PFSK-1 (cell line): ENCODE measurements around the gene ATP6V0E2.

ENCODE experiments used
- FOXP2 ChIP-seq: optimal IDR thresholded peaks from 2 replicates; pipeline ENCODE3; 2011; ENCODE audit warnings: borderline replicate concordance, control low read depth, inconsistent platforms; ENCODE audit not compliant: insufficient read depth; ENCODE audit errors: extremely low read length, extremely low read depth
- POLR2AphosphoS5 ChIP-seq: IDR thresholded peaks from 2 replicates; pipeline ENCODE4 v1.6.1; 2012; ENCODE audit warnings: low read depth, mild to moderate bottlenecking, control low read depth, low read length, moderate library complexity
- REST ChIP-seq, 2 experiments: IDR thresholded peaks; 2 replicates each; pipeline versions ENCODE4 v1.6.1 to v1.8.0; 2011 to 2012; ENCODE audit warnings: low read depth in 2 of 2, low read length in 2 of 2, control low read depth in 1 of 2, inconsistent platforms in 1 of 2, mild to moderate bottlenecking in 1 of 2, moderate library complexity in 1 of 2; ENCODE audit not compliant: insufficient read depth in 1 of 2
- SIN3A ChIP-seq: IDR thresholded peaks from 2 replicates; pipeline ENCODE4 v1.6.1; 2012; ENCODE audit warnings: mild to moderate bottlenecking, low read length, moderate library complexity, borderline replicate concordance; ENCODE audit not compliant: insufficient read depth
- TAF1 ChIP-seq: IDR thresholded peaks from 2 replicates; pipeline ENCODE4 v1.6.1; 2012; ENCODE audit warnings: low read length, control low read depth, borderline replicate concordance; ENCODE audit not compliant: insufficient read depth

ATP6V0E2 gene

GRCh38 chr7:149870274-149870673, 3.5 kb upstream of the ATP6V0E2 start:
- no peak for TF ChIP-seq POLR2AphosphoS5
- TF ChIP-seq TAF1: no peak
- TF ChIP-seq REST (IDR thresholded peaks at IDR 0.05; ENCODE audit: insufficient read depth in 1 of 2, low read depth in 2 of 2, low read length in 2 of 2): no peak
- no peak for TF ChIP-seq FOXP2
- TF ChIP-seq SIN3A: no peak

- TF ChIP-seq SIN3A: no peak
These were observed 2.9 kb upstream of the ATP6V0E2 start for GRCh38 chr7:149870701-149871483.

GRCh38 chr7:149871576-149871975, 2.2 kb upstream of the ATP6V0E2 start:
- TF ChIP-seq REST (IDR thresholded peaks at IDR 0.05; ENCODE audit: insufficient read depth in 1 of 2, low read depth in 2 of 2, low read length in 2 of 2) (no peak), TAF1 (no peak), SIN3A (no peak), FOXP2 (no peak), POLR2AphosphoS5 (no peak)

GRCh38 chr7:149872419-149873073, 1.2 kb upstream of the ATP6V0E2 start:
- TF ChIP-seq SIN3A (no peak), REST (IDR thresholded peaks at IDR 0.05; ENCODE audit: insufficient read depth in 1 of 2, low read depth in 2 of 2, low read length in 2 of 2) (peak in 1 of 2 experiments; percentile 64; a peak in 2 of 4 replicates), POLR2AphosphoS5 (no peak; the same call in 1 of the 2 replicates)

- TF ChIP-seq FOXP2 (no peak), REST (IDR thresholded peaks at IDR 0.05; ENCODE audit: insufficient read depth in 1 of 2, low read depth in 2 of 2, low read length in 2 of 2) (0 out of 4 replicates have a peak, but pooled peaks of 1 of the 2 experiments have one; percentile 14), TAF1 (no peak), SIN3A (no peak), POLR2AphosphoS5 (no peak)
These were observed 338 bp downstream of the ATP6V0E2 start for GRCh38 chr7:149873970-149874643.
